Activated CD8-positive, alpha-beta memory T cell treated with anti-CD3 and anti-CD28 coated beads for 24 hours (primary cell): Measurements from ENCODE around the gene PAK5.

Source experiments
- DNase-seq: peaks from one replicate; pipeline ENCODE4 v3.0.0-alpha.2; 2020

The PAK5 gene

GRCh38 chr20:9574181-9574580 lies 264.7 kb downstream of the PAK5 start:
- DNase-seq, result no peak

GRCh38 chr20:9573335-9574151 lies 265.3 kb downstream of the PAK5 start:
- no peak for DNase-seq

- no peak for DNase-seq
Observed at GRCh38 chr20:9572670-9573069, 266.2 kb downstream of the PAK5 start.

DNA sequence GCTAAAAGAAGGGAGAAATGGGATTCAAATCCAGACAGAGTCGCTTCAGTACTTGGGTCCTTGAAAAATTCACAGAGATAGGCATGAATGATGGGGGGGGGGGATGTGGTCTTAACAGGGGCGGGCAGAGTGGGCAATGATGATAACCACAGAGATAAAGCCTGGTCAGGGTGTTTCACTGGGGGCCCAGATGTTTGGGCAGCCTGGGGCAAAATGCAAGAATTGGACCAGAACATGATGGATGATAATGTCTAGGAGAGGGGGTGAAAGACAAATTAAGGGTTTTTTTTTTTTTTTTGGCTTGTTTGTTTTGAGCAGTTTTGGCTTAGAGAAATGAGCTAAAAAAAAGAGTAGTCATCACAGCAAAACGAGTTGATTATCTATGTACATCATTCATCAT lies 267.1 kb downstream of the PAK5 start:
- no peak for DNase-seq

- no peak for DNase-seq
Observed at GRCh38 chr20:9570612-9571011, 268.3 kb downstream of the PAK5 start.

DNA sequence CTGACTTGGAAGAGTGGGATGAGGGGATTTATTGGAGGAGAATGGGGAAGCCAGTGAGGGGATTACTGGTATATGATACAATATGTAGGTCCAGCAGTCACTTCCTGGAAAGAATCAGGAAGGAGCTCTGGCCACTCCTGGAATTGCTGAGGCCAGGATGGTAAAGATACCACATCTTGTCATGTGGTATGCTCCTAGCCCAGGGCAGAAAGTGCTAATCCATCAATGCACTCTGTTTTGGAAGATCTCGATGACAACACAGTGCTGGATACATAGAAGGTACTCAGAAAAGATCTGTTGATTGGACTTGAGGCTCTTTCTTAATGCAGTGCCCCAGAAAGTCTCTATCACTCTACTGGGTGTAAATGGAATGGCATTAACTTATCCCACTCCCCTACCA lies 271.9 kb downstream of the PAK5 start:
- no peak for DNase-seq

DNA sequence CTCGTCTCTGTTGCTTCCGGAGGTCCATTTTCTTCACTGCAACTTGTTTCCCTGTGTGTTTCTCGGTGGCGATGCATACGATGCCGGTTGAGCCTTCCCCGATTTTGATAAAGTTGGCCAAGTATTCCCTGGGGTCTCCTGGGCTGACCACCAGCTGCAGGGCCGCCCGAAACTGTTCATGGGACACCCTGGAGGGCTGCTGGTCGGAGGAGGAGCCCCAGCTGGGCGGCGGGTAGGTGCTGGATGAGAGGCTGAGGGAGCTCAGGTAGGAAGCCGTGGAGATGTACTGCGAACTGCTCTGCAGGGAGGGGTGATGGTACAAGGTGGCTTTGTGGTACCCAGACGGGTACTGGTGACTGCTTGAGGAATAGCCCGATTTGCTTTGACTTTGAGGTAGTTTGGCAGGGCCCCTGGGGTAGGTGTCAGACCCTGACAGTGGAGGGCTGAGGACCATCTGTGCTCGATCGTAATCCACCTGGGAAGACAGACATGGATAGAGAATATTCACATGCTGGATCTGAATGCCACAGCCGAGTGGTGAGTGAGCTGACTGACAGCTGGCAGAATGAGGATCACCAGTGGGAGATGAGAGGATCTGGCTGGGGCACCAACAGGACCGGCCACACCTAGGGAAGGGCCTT lies 272.8 kb downstream of the PAK5 start:
- no peak for DNase-seq

- DNase-seq, result no peak
Observed at GRCh38 chr20:9557411-9557810, 281.5 kb downstream of the PAK5 start.

DNA sequence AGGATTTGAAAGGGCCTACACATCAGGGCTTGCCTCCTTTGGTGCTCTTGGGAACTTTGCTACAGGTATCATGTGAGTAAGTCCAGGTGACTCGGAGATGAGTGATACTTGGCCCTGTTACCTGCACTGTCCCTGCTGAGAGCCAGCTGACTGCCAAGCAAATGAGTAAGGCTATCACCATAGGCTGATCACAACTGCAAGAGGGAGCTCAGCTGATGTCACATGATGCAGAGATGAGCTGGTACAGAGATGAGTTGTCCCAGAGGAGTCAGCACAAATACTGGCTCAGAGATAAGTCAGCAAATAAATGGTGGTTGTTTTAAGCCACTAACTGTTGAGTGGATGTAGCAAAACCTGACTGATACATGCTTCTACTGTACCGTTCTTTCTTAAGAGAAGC lies 283.1 kb downstream of the PAK5 start:
- no peak for DNase-seq

DNA sequence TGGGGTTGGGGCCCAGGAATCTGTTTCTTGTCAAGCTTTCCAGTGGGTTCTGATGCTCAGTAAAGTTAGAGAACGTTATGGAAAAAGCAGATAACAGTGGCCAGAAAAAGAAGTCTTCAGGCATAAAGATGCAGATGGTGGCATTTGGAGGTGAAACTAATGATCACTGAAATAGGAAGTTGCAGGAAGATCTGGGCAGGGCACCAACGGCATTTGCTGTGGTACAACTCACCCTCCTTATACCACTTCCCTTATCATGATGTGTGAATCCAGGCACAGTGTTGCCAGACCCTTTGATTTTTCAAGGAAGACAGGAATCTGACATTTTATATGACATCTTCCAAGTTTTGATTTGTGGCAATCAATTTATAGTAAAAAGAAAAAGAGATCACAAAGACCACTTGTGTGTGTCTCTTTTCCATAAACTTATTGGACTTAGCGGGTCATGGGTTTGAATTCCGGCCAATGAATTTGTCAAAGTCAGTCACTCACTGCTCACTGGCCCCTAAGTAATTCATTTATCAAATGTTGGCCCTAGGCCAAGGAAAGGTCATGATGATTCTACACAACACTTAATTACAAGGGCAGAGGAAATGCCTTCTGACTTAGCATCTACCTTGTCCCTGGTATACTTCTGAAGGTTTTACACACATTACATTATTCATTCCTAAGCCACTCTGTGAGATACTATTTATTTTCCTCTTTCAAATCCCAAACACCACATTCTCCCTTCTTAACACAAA lies 286.9 kb downstream of the PAK5 start:
- no peak for DNase-seq

- DNase-seq, result no peak
Observed at GRCh38 chr20:9550871-9551270, 288.0 kb downstream of the PAK5 start.

GRCh38 chr20:9550283-9550682 lies 288.6 kb downstream of the PAK5 start:
- no peak for DNase-seq

DNA sequence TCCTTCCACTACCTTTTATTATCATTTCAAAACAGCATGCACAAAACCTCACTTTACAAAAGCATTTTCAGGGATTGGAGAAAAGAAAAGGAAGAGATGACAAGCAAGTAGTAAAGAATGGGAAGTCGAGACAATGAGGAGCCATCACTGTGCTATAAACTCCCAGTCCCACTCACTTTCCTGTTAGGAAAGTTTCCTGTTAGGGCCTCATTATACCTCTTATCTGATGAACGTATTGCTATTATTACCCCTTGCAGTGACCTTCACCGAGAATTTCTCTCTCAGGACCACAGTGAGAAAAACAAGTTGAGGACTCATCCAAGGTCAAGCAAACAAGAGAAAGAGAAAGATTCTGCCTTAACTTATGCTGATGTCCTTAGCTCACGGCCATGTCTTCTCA lies 295.7 kb downstream of the PAK5 start:
- no peak for DNase-seq

GRCh38 chr20:9535449-9535848 lies 303.4 kb downstream of the PAK5 start:
- no peak for DNase-seq

- DNase-seq, result no peak
Observed at GRCh38 chr20:9534025-9534424, 304.9 kb downstream of the PAK5 start.

- DNase-seq, result no peak
Observed at GRCh38 chr20:9532069-9532838, 306.6 kb downstream of the PAK5 start.

DNA sequence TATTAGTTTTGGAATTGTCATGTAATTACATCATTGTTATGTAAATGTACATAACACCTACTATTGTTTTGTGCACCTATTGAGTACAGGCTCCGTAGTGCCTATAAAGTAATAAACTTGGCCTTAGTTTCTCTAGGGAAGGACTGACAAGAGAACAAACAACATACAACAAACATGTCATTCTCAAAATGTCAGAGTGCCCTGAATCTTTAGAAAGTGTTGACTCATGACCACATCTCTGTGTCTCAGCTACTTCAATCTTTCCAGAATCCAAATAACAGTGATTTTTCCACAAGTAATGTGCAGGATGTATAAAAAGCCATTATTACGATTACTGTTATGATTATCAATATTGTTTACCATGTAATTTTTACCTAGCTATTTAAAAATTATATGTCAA lies 307.3 kb downstream of the PAK5 start:
- DNase-seq, result no peak

DNA sequence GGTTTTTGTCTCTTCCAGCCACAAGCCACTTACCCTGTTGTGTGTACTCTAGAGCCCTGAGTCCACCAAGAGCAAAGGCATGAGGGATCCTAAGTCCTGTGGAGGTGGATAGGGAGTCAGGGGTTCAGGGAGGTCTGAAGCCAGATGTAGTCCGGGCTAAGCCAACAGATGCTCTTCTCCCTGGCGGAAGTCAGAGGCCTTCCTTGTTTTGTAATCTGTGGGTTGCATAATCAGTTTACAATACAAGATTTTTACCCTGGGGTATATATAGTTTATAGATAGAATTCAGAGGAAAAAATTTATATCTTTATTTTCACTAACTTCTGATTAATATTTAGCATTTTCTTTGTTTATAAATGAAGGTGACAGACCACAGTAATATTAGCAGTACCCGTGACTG lies 315.2 kb downstream of the PAK5 start:
- DNase-seq, result no peak

DNA sequence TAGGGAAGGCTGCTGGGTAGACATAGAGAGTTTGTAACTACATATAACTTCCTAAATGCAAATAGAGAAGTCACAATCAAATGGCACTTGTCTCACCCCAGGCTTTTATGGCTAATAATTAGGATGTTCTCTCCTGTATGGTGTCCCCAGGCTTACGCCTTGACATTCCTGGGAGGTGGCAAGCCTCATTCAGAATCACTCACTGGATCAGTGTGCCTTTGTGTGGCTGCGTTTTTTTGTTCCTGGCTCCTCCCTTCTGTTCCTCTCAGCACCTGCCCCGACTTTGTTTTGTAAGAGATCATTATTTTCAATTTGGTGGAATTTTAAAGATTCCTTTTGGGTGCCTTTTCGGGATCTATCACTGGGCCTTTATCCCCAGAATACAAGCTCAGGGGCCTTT lies 318.8 kb downstream of the PAK5 start:
- DNase-seq, result no peak

- DNase-seq, result no peak
Observed at GRCh38 chr20:9518576-9519175, 320.2 kb downstream of the PAK5 start.

GRCh38 chr20:9517297-9518162 lies 321.3 kb downstream of the PAK5 start:
- DNase-seq, result no peak
